Thyroid gland (tissue), 4 donors: ENCODE measurements around the gene CACNA2D3.
A peak's percentile ranks its signal among the peaks of the same experiment; 100 is the strongest.

Source experiments
- POLR2A ChIP-seq, 2 donors: fragments of 450-650 bp; IDR thresholded peaks; one replicate each; pipeline ENCODE4 v1.6.1; 2017; ENCODE audit warnings: antibody characterized with exemption in 2 of 2, mild to moderate bottlenecking in 2 of 2, moderate library complexity in 1 of 2
- TF ChIP-seq, protein P1 (sequence below), 6 experiments: fragments of 200-600 bp in 3 of 6; fragments of 450-650 bp in 3 of 6; sonication (generic) in 3 of 6; IDR thresholded peaks; one replicate each; pipeline ENCODE4 v1.5.1; 2016 to 2019; ENCODE audit warnings: antibody characterized with exemption in 6 of 6, mild to moderate bottlenecking in 2 of 6, inconsistent platforms in 1 of 6, moderate library complexity in 1 of 6

DNA sequence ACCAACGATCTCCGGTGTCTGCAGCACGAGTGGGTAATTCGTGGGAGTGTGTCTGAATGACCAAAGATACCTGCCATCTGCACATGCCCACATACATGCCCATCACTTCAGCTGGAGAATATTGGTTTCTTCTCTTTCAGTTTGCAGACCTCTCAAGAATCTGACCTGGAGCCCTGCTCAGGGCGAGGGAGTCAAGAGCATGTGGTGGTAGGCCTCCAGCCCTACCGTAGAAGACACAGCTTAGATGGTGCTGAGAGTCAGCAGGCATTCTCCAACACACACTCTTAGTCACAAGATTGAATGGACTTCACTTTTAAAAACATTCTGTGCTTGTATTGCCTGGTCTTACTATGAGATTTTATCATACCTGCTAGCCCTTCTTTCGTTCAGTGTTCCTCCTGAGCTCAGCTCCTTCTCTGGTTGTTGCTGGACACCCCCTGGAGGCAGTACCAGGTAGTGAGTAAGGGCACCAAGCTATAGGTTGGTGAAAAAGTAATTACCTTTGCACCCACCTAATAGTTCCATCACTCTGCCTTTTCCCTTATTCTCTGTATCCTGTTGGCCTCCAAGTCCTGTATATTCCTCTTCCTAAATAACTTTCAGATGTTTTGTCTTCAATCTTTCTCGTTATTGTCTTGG, 252.0 kb downstream of the CACNA2D3 start:
- TF ChIP-seq, protein P1, sequence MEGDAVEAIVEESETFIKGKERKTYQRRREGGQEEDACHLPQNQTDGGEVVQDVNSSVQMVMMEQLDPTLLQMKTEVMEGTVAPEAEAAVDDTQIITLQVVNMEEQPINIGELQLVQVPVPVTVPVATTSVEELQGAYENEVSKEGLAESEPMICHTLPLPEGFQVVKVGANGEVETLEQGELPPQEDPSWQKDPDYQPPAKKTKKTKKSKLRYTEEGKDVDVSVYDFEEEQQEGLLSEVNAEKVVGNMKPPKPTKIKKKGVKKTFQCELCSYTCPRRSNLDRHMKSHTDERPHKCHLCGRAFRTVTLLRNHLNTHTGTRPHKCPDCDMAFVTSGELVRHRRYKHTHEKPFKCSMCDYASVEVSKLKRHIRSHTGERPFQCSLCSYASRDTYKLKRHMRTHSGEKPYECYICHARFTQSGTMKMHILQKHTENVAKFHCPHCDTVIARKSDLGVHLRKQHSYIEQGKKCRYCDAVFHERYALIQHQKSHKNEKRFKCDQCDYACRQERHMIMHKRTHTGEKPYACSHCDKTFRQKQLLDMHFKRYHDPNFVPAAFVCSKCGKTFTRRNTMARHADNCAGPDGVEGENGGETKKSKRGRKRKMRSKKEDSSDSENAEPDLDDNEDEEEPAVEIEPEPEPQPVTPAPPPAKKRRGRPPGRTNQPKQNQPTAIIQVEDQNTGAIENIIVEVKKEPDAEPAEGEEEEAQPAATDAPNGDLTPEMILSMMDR (IDR thresholded peaks at IDR 0.05) = peak in 5 of 6 experiments; percentile 22 to 88 (median 74)
- no peak for TF ChIP-seq POLR2A (IDR thresholded peaks at IDR 0.05)
